Measurements from ENCODE around the gene BHMT.
A peak's percentile ranks its signal among the peaks of the same experiment; 100 is the strongest.
"Not testable (repeated sequence)": the region's sequence is repeated elsewhere in the genome, so short reads cannot be mapped to it uniquely, and the experiment has no call there.

The BHMT gene

GRCh38 chr5:79112703-79113058, 1.1 kb downstream of the BHMT start:
- DNase-seq, result no peak

DNA sequence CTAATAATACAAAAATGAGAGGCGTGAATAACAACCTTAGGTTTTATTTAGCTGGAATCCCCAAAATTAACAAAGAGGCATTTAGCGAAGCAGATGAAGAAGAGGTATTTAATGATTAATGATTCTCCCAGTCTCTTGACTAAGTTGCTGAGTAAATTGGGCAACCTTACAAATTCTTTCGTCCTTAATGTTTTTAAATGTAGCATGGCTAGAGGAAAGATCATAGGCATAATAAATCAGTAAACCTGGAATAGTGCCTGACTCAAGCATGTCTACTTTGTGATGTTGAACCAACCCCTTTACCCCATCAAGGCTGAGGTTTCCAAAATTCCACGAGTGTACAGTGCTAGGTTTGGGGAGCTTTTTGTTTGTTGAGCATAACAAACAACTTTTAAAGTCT, 7.9 kb downstream of the BHMT start:
- DNase-seq, result no peak

DNA sequence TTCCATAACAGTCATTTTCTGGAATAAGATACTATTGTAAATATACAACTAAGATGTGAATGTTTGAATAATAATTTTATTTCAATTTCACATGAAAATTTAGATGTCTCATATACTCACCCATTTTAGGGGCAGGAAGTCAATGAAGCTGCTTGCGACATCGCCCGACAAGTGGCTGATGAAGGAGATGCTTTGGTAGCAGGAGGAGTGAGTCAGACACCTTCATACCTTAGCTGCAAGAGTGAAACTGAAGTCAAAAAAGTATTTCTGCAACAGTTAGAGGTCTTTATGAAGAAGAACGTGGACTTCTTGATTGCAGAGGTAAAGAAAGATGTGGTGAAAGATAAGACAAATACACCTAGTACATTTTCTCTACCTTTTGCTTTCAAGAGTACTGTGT, 8.6 kb downstream of the BHMT start:
- DNase-seq, result no peak

DNA sequence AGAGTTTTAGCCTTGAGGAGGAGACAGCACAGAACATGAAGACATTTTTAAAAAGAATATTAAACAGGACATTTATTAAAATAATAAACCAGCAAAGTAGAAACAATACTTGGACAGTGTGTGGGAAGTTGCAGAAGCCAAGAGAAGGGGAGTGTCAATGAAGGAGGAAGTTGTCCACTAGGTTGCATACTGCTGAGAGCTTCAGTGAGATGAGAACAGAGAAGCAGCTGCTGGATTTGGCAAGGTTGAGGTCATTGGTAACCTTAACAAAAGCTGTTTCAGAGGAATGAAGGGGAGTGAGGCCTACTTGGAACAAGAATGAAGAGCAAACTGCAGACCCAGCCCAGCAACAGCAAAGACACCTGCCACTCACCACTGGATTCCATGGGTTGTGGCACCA, 11.4 kb downstream of the BHMT start:
- DNase-seq, result no peak

- no peak for DNase-seq
These were observed 13.0 kb downstream of the BHMT start for GRCh38 chr5:79124607-79125006.

GRCh38 chr5:79130781-79131180, 19.2 kb downstream of the BHMT start:
- DNase-seq, result no peak

DNA sequence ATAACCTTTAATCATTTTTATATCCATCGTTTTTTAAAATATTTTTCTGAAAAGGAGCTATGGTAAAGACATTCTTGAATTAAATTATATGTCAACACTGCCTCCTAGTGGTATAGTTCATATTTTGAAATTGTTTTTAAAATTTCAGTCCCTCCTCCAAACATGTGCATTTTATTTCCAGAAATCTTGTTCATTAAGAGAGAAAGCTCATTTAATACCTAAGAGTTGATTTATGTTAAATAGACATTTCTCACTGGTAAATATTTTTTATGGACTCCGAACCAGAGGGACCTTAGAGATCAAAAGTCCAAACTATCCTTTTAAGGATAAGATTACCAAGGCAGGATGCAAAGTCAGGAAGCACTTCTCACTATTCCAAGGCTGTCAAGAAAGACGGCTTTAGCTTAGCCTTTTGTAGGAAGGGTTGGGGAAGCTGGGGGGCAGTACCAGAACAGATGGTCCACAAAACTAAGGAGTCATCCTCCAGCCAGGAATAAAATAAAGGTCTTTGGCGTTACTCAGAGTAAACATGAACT, 21.6 kb downstream of the BHMT start:
- DNase-seq, result no peak

DNA sequence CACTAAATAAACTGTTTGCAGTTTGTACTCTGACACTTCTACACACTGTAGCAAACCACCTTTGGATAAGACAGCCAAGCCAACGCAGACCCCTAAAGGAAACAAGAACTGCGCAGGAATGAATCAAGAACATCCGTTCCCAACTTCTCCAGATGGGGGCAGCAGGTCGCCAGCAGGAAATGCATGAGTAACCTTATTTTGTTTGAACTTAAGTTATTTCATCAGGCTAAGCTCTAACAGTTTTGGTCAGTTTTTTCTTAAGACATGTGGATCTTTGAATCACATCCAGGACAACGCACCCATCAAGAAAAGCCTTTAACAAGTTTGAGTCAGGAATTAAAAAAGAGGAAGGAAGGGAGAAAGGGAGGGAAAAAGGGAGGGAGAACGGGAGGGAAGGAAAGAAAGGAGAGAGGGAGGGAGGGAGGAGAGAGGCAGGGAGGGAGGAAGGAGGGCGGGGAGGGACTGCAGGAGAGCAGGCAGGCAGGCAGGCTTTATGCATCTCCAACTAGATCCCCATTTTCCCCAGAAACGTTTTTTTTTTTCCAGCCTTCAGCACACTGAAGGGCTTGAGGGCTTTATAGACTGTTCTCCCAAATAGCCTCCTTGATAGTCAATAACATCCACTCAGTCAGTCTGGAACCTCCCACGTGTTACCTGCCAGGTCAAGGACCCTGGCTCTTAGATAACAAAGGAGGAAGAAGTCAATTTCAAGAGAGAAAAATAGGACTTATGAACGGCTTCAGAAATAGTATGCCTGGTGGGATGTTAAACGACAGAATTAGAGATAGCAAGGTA, 22.2 kb downstream of the BHMT start:
- DNase-seq, result peak; percentile 75

- DNase-seq, result no peak
These were observed 24.4 kb downstream of the BHMT start for GRCh38 chr5:79135790-79136553.

DNA sequence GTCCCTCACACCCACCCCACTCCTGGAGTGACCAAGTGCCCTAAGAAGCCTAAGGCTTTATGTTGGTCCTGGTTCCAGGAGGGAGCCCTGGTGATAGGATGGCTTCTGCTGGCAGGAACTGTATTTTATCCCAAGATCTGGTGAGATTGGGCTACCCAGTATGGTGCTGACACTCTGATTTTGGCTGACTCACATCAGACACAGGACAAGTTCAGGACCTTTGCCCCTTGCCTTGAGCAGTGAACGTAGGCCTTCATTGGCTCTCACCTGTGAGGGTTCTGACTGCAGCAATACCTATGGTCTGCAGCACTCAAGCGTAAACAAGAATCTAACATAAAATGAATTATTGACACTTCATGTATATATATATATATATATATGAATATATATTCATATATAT, 25.0 kb downstream of the BHMT start:
- DNase-seq, result no peak

DNA sequence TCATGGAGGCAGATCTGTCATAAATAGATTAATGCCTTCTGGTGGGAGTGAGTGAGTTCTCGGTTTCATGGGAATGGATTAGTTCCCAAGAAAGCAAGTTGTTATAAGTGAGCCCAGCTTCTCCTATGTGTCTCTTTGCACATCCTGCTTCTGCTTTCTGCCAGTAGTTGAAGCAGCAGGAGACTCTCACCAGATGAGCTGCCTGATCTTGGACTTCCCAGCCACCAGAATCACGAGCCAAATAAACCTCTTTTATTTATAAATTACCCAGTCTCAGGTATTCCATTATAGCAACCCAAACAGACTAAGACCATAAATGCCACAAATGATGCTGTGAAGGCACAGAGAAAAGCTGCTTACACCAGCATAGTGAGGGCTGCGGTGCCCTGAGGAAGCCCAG, 28.9 kb downstream of the BHMT start:
- no peak for DNase-seq

- no peak for DNase-seq
These were observed 32.2 kb downstream of the BHMT start for GRCh38 chr5:79143684-79144379.

DNA sequence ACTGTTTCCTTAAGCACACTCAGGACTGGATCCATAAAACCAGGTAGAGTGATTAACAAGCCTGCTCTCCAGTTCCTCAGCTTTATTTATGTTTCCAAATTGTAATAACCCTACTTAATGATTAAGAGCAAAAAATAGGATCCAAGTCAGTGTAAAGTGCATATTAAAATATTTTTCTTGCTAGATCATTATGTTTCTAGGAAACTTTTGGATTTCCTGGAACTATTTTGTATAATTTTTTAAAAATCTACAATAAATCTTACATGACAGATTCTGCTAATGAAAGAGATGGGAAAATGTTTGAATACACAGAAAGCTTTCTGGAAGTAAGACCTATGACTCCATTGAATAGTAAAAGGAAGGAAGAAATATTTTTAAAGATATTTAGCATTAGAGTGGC, 35.5 kb downstream of the BHMT start:
- DNase-seq, result no peak

- no peak for DNase-seq
These were observed 37.8 kb downstream of the BHMT start for GRCh38 chr5:79149433-79149832.

DNA sequence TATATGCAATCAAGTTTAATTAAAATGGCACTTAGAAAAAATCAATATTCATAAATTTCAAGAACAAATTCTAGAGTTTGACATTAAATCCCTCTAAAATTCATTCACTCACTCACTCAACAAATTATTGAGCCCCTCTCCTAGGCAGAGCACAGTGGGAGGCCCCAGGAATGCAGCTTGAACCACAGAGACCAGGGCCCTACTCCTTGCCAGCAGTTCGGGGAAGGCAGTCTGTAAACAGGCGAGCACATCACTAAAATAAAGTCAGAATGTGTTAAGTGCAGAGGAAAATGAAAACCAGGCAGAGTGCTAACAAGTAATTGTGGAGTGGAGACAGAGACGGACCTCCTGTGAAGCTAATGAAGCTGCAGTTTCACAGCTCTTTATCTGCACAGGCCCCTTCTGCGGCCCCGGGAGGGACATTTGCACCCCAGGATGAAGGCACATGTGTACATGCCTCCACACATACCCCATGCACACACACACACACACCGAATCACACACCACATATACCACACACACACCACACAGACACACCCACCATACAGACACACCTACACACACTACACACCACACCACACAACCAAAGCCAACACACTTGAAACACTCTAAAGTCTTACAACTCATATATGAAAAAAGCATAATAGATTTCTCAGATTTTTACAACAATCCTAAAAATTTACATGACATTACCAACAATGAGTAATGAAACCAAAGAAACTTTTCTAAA, 40.5 kb downstream of the BHMT start:
- DNase-seq, result no peak

DNA sequence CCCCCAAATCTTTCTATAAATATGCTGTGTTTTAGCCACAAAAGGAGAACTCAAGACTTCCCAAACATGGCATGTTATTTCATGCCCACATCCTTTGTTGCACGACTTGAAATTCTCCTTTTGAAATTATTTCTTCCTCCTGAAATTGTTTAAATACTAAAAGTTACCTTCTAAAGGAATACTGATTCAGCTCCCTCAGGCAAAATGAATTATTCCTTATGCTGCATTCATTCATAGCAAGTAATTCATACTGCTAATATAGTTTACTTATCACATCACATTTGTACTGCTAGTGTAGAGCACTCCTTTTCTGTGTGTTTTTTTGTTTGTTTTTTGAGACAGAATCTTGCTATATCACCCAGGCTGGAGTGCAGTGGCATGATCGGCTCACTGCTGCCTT, 45.7 kb downstream of the BHMT start:
- no peak for DNase-seq

- DNase-seq, result not testable (repeated sequence)
These were observed 50.0 kb downstream of the BHMT start for GRCh38 chr5:79161647-79162046.

DNA sequence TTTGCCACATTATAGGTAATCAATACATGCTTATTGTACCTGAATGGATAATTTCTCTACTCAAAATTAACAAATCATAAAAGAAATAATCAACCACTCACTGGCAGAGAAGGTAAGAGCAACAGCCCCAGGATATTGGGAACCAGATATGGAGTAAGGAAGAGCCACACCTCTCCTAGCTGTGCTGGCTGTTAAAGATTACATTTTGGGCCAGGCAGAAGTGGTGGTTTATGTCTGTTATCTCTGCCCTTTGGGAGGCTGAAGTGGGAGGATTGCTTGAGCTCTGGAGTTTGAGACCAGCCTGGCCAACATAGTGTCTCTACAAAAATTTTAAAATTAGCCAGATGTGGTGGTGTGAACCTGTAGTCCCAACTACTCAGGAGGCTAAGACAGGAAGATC, 56.4 kb downstream of the BHMT start:
- no peak for DNase-seq

GRCh38 chr5:79170661-79171060, 59.1 kb downstream of the BHMT start:
- no peak for DNase-seq

- DNase-seq, result no peak
These were observed 60.1 kb downstream of the BHMT start for GRCh38 chr5:79171635-79172245.

GRCh38 chr5:79172269-79172668, 60.7 kb downstream of the BHMT start:
- no peak for DNase-seq

DNA sequence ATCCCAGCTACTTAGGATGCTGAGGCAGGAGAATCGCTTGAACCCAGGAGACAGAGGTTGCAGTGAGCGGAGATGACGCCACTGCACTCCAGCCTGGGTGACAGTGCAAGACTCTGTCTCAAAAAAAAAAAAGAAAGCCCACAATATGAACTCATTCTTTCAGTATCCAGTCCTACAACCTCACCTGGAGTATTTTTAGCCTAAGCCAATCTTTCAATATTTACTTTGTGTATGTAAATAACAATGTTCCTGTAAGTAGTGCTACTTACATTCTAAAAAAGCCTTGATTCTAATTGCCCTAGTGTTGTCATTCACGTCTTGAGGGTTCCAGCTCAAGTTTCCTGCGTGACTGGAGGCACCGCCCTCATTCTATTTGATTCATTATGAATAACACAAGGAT, 62.0 kb downstream of the BHMT start:
- no peak for DNase-seq

GRCh38 chr5:79180449-79180848, 68.8 kb downstream of the BHMT start:
- not testable (repeated sequence) for DNase-seq

Data from activated naive CD4-positive, alpha-beta T cell treated with anti-CD3 and anti-CD28 coated beads, Interleukin-2, amount 50 U/mL, for 16 hours (primary cell).